ENCODE measurements around the gene C2CD2.

Gene C2CD2

GRCh38 chr21:41847066-41847804, 106.6 kb downstream of the C2CD2 start:
- DNase-seq (ENCODE audit: low read depth in 2 of 2) = no peak

GRCh38 chr21:41846536-41846935, 107.3 kb downstream of the C2CD2 start:
- DNase-seq (ENCODE audit: low read depth in 2 of 2) = no peak

GRCh38 chr21:41846033-41846317, 107.8 kb downstream of the C2CD2 start:
- DNase-seq (ENCODE audit: low read depth in 2 of 2) = no peak

GRCh38 chr21:41845310-41846032, 108.3 kb downstream of the C2CD2 start:
- DNase-seq (ENCODE audit: low read depth in 2 of 2) = no peak

GRCh38 chr21:41843584-41843983, 110.2 kb downstream of the C2CD2 start:
- DNase-seq (ENCODE audit: low read depth in 2 of 2) = no peak

- DNase-seq (ENCODE audit: low read depth in 2 of 2) = no peak
Measured at GRCh38 chr21:41840880-41841279, 112.9 kb downstream of the C2CD2 start.

- no peak for DNase-seq (ENCODE audit: low read depth in 2 of 2)
Measured at GRCh38 chr21:41839387-41840000, 114.3 kb downstream of the C2CD2 start.

GRCh38 chr21:41837756-41838297, 116.0 kb downstream of the C2CD2 start:
- no peak for DNase-seq (ENCODE audit: low read depth in 2 of 2)

- no peak for DNase-seq (ENCODE audit: low read depth in 2 of 2)
Measured at GRCh38 chr21:41836166-41837015, 117.4 kb downstream of the C2CD2 start.

GRCh38 chr21:41835711-41836154, 118.1 kb downstream of the C2CD2 start:
- DNase-seq (ENCODE audit: low read depth in 2 of 2) = no peak
